GM18502 (cell line): ENCODE measurements around the gene BLM.
"Not testable (repeated sequence)": the region's sequence is repeated elsewhere in the genome, so short reads cannot be mapped to it uniquely, and the experiment has no call there.

Source experiments
- ATAC-seq: cut with Tn5 transposase; IDR thresholded peaks from one replicate; pipeline ENCODE4 v1.9.1; 2021; ENCODE audit warnings: mild to moderate bottlenecking; ENCODE audit not compliant: unreplicated experiment, poor library complexity

Gene BLM

GRCh38 chr15:90720131-90720530, 3.0 kb downstream of the BLM start:
- ATAC-seq: no peak

GRCh38 chr15:90729261-90729660, 12.1 kb downstream of the BLM start:
- no peak for ATAC-seq

GRCh38 chr15:90730290-90730689, 13.1 kb downstream of the BLM start:
- no peak for ATAC-seq

GRCh38 chr15:90735923-90736322, 18.8 kb downstream of the BLM start:
- no peak for ATAC-seq

- not testable (repeated sequence) for ATAC-seq
Observed at GRCh38 chr15:90740545-90740944, 23.4 kb downstream of the BLM start.

GRCh38 chr15:90742087-90742486, 24.9 kb downstream of the BLM start:
- ATAC-seq: no peak

GRCh38 chr15:90743407-90743806, 26.3 kb downstream of the BLM start:
- no peak for ATAC-seq

- no peak for ATAC-seq
Observed at GRCh38 chr15:90744759-90745402, 27.7 kb downstream of the BLM start.

- no peak for ATAC-seq
Observed at GRCh38 chr15:90749754-90750153, 32.6 kb downstream of the BLM start.

- no peak for ATAC-seq
Observed at GRCh38 chr15:90750186-90750585, 33.0 kb downstream of the BLM start.

GRCh38 chr15:90751300-90751825, 34.2 kb downstream of the BLM start:
- ATAC-seq: no peak

- ATAC-seq: no peak
Observed at GRCh38 chr15:90756916-90757315, 39.8 kb downstream of the BLM start.

GRCh38 chr15:90757461-90757860, 40.3 kb downstream of the BLM start:
- no peak for ATAC-seq

- no peak for ATAC-seq
Observed at GRCh38 chr15:90760661-90761232, 43.6 kb downstream of the BLM start.

GRCh38 chr15:90761629-90762028, 44.5 kb downstream of the BLM start:
- ATAC-seq: no peak

- ATAC-seq: no peak
Observed at GRCh38 chr15:90762109-90762508, 45.0 kb downstream of the BLM start.

- ATAC-seq: no peak
Observed at GRCh38 chr15:90763366-90764099, 46.4 kb downstream of the BLM start.

- ATAC-seq: no peak
Observed at GRCh38 chr15:90765531-90765930, 48.4 kb downstream of the BLM start.

- no peak for ATAC-seq
Observed at GRCh38 chr15:90765966-90766365, 48.8 kb downstream of the BLM start.

- no peak for ATAC-seq
Observed at GRCh38 chr15:90769375-90769774, 52.2 kb downstream of the BLM start.

GRCh38 chr15:90773485-90773884, 56.3 kb downstream of the BLM start:
- no peak for ATAC-seq
